ENCODE results near the gene SPATA2L. TPM values are rescaled to one million over a fixed set of nuclear protein-coding genes. Genes with fewer than 3 reads are reported as not detected.

The SPATA2L gene
- total and polyA plus RNA-seq, 2 of the 13 experiments (the other 11 are each of a cell fraction or from before 2014, with no cell fraction given): 9.1 to 20.7 TPM

DNA sequence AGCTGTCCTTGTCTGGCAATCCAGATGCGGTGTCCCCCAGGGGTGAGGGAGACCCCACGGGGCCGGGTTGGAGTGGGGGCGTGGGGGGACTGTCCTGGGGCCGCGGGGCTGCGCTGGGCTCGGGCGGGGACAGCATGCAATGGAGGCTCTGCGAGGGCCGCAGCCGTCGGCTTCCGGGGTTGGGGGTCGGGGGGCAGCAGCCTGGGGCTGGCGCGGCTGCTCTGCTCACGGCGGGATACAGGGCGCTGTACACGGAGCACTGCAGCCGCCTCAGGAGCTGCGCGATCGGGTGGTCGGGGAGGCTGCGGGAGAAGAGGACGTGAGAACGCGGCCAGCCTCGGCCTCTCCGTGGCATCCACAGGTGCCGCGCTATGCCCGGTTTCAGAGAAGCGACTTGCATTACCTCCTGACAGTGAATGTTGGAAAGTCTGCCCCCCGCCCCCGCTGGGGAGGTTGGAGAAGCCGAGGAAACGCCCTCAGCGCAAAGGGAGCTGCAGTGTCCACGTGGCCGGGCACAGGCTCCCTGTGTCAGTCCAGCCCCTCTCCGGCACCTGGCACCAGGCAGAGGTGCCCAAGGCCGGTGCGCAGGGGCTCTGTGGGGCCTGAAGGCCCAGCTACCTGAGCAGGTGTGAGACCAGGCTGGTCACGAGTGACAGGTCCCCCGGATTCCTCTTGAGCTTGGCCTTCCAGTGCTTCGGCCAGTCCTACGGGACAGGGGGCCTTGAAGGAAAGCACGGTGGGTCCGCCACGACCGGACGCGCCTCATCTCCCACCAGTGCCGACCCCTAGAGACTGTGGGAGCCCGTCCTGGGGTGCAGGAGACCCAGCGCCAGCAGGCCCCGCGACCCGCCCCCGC lies 9.4 kb upstream of the SPATA2L start:
- H3K9ac ChIP-seq (ENCODE audit: insufficient read depth, low read depth, low read length): no peak overlapping the region
- no peak overlapping the region for H2AFZ ChIP-seq (ENCODE audit: low read length)
- FAIRE-seq (no peak), ATAC-seq (peak; percentile 1; the same call in 1 of the 3 replicates), DNase-seq (ENCODE audit: low spot score) (no peak)
- intact Hi-C loops (cut with micrococcal nuclease; ENCODE audit: unreplicated experiment): no loop called here
- H3K4me1 ChIP-seq (ENCODE audit: insufficient read depth, low read length): no peaks in the 10 kb centered on the region
- no peaks in the 10 kb centered on the region for H3K79me2 ChIP-seq (ENCODE audit: insufficient read depth, low read length)
- WGBS (ENCODE audit: low lambda C conversion rate): 98% methylated on average over 42 of the region's 63 CpGs
- no peak overlapping the region for H3K4me2 ChIP-seq (ENCODE audit: low read depth, low read length)
- no peaks in the 10 kb centered on the region for H3K27me3 ChIP-seq (ENCODE audit: control insufficient read depth in 1 of 2, insufficient read depth in 2 of 2, low read length in 2 of 2)
- H3K36me3 ChIP-seq (replicated peaks in 1 of 2; ENCODE audit: control insufficient read depth in 1 of 2, insufficient read depth in 2 of 2, low read length in 2 of 2): no peaks in the 10 kb centered on the region; a peak in 1 of 5 replicates
- in situ Hi-C loops (cut with HindIII; ENCODE audit: extremely low pct_ligation_motif_present, low pct_unique_long_range_greater_than_20kb): no loop called here
- TF ChIP-seq EP300 (IDR thresholded peaks at IDR 0.05; ENCODE audit: low read depth in 2 of 2, low read length in 2 of 2): no peak
- no peak for TF ChIP-seq EP300 (CRISPR knock-in tag; IDR thresholded peaks at IDR 0.05; ENCODE audit: borderline replicate concordance)
- TF ChIP-seq KDM5A (IDR thresholded peaks at IDR 0.05; ENCODE audit: borderline replicate concordance, low read length): no peak
- TF ChIP-seq, protein P1, sequence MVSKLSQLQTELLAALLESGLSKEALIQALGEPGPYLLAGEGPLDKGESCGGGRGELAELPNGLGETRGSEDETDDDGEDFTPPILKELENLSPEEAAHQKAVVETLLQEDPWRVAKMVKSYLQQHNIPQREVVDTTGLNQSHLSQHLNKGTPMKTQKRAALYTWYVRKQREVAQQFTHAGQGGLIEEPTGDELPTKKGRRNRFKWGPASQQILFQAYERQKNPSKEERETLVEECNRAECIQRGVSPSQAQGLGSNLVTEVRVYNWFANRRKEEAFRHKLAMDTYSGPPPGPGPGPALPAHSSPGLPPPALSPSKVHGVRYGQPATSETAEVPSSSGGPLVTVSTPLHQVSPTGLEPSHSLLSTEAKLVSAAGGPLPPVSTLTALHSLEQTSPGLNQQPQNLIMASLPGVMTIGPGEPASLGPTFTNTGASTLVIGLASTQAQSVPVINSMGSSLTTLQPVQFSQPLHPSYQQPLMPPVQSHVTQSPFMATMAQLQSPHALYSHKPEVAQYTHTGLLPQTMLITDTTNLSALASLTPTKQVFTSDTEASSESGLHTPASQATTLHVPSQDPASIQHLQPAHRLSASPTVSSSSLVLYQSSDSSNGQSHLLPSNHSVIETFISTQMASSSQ (IDR thresholded peaks at IDR 0.05; ENCODE audit: low read depth): no peak
- TF ChIP-seq, protein P1 (CRISPR knock-in tag; IDR thresholded peaks at IDR 0.05; ENCODE audit: borderline replicate concordance): no peak
- no peak for TF ChIP-seq PRMT3 (CRISPR knock-in tag; IDR thresholded peaks at IDR 0.05; ENCODE audit: borderline replicate concordance, low read depth)
- no peak for TF ChIP-seq RBFOX2 (IDR thresholded peaks at IDR 0.05; ENCODE audit: low read depth, low read length)
- no peaks in the 10 kb centered on the region for H3K9me3 ChIP-seq (ENCODE audit: low read length)
- no peak overlapping the region for H3K27ac ChIP-seq (ENCODE audit: extremely low read length, insufficient read depth, low read length)
- no peak overlapping the region for H3K4me3 ChIP-seq (replicated peaks in 1 of 3; ENCODE audit: insufficient read depth in 1 of 3, low read depth in 2 of 3, low read length in 3 of 3)
- no peaks in the 10 kb centered on the region for H4K20me1 ChIP-seq (ENCODE audit: insufficient read depth, low read length)
- BruUV-seq (replicated peaks): no TSS peak
- POLR2A ChIA-PET: interaction anchor here (1.3 kb wide), 1 partner anchor 9 kb away, joined by 3 read pairs; no protein-coding TSS in a partner anchor
- CTCF ChIA-PET (ENCODE audit: low intra/inter-chr PET ratio, low total read pairs): no interaction called here
